Mesothelial cell of epicardium (in vitro differentiated cells): Measurements from ENCODE around the gene CALML3. TPM values are rescaled to one million over a fixed set of nuclear protein-coding genes. Genes with fewer than 3 reads are reported as not detected.
A peak's percentile ranks its signal among the peaks of the same experiment; 100 is the strongest.

Source experiments
- DNase-seq, 2 experiments: peaks; one replicate each; pipeline ENCODE4 v3.0.0; 2021; ENCODE audit warnings: low spot score in 2 of 2; ENCODE audit not compliant: unreplicated experiment in 2 of 2
- H3K27ac Mint-ChIP-seq: 2 replicates; pipeline ENCODE4 v1.8.0; 2021; ENCODE audit warnings: mixed read lengths
- H3K27me3 Mint-ChIP-seq: 2 replicates; pipeline ENCODE4 v1.8.0; 2021; ENCODE audit warnings: low read depth, mixed read lengths
- H3K36me3 Mint-ChIP-seq: 2 replicates; pipeline ENCODE4 v1.8.0; 2021; ENCODE audit warnings: mixed read lengths
- H3K4me1 Mint-ChIP-seq: 2 replicates; pipeline ENCODE4 v1.8.0; 2021; ENCODE audit warnings: mixed read lengths
- H3K4me3 Mint-ChIP-seq: 2 replicates; pipeline ENCODE4 v1.8.0; 2021; ENCODE audit warnings: mild to moderate bottlenecking, moderate library complexity, mixed read lengths
- H3K9me3 Mint-ChIP-seq: 2 replicates; pipeline ENCODE4 v1.8.0; 2021; ENCODE audit warnings: mixed read lengths
- CTCF ChIP-seq: fragments of 200-600 bp; sonication (generic); IDR thresholded peaks from one replicate; pipeline ENCODE4 v1.5.0; 2021; ENCODE audit warnings: antibody characterized with exemption; ENCODE audit not compliant: unreplicated experiment
- total RNA-seq: library from RNA; stranded (reverse); gene quantifications from 3 replicates; pipeline ENCODE4 v1.2.1, GENCODE V29; 2021

The CALML3 gene
- total RNA-seq, 1 donor from 2014 or later, result 0.07 TPM

- Mint-ChIP-seq H3K27me3 (no peaks in the 10 kb centered on the region), H3K36me3 (no peaks in the 10 kb centered on the region)
- DNase-seq, result no peak
These were observed 46.0 kb upstream of the CALML3 start for GRCh38 chr10:5478694-5479305.

GRCh38 chr10:5479481-5480161, 45.1 kb upstream of the CALML3 start:
- no peak for TF ChIP-seq CTCF
- peaks cover 23% of the 10 kb centered on the region for H3K4me1 Mint-ChIP-seq
- no peaks in the 10 kb centered on the region for H3K36me3 Mint-ChIP-seq
- peak overlapping the region; percentile 13 for H3K27ac Mint-ChIP-seq
- no peak for DNase-seq
- no peaks in the 10 kb centered on the region for H3K9me3 Mint-ChIP-seq
- no peaks in the 10 kb centered on the region for H3K27me3 Mint-ChIP-seq
- no peak overlapping the region for H3K4me3 Mint-ChIP-seq

More at GRCh38 chr10:5478694-5479305, 46.0 kb upstream of the CALML3 start:
- Mint-ChIP-seq H3K4me3 (no peak overlapping the region), H3K4me1 (peaks cover 23% of the 10 kb centered on the region), H3K27ac (peak overlapping the region; percentile 62), H3K9me3 (no peaks in the 10 kb centered on the region)
- no peak for TF ChIP-seq CTCF

GRCh38 chr10:5480162-5480941, 44.4 kb upstream of the CALML3 start:
- no peak for DNase-seq
- TF ChIP-seq CTCF, result no peak
- peaks cover 23% of the 10 kb centered on the region for H3K4me1 Mint-ChIP-seq
- no peaks in the 10 kb centered on the region for H3K36me3 Mint-ChIP-seq
- H3K27ac Mint-ChIP-seq, result no peak overlapping the region
- H3K4me3 Mint-ChIP-seq, result no peak overlapping the region
- H3K9me3 Mint-ChIP-seq, result no peaks in the 10 kb centered on the region
- H3K27me3 Mint-ChIP-seq, result no peaks in the 10 kb centered on the region

GRCh38 chr10:5481121-5481520, 43.6 kb upstream of the CALML3 start:
- H3K4me3 Mint-ChIP-seq, result no peak overlapping the region
- no peaks in the 10 kb centered on the region for H3K27me3 Mint-ChIP-seq
- H3K36me3 Mint-ChIP-seq, result no peaks in the 10 kb centered on the region
- DNase-seq, result no peak
- peaks cover 28% of the 10 kb centered on the region for H3K4me1 Mint-ChIP-seq
- no peak for TF ChIP-seq CTCF
- H3K27ac Mint-ChIP-seq, result peak overlapping the region; percentile 21
- no peaks in the 10 kb centered on the region for H3K9me3 Mint-ChIP-seq

DNA sequence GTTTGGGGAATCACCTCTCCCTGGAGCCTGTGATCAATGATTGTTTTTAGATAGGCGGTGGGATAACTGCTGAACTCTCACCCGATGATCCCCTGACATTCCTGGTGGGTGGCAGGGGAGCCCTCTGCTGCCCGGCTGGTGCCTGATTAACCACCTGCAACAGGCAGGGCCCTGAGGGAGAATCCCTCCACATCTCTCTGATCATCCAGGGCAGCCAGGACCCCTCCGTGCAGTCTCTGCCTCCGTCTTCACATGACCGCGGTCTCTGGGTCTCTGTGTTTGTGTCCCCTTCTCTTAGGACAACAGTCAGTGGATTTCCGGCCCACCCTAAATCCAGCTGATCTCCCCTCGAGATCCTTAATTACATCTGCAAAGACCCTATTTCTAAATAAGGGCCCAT, 42.7 kb upstream of the CALML3 start:
- Mint-ChIP-seq H3K9me3 (no peaks in the 10 kb centered on the region), H3K27me3 (no peaks in the 10 kb centered on the region), H3K4me1 (peaks cover 32% of the 10 kb centered on the region), H3K27ac (no peak overlapping the region), H3K36me3 (no peaks in the 10 kb centered on the region), H3K4me3 (no peak overlapping the region)
- no peak for DNase-seq
- no peak for TF ChIP-seq CTCF
